NCI-H1694 treated with DMSO at 0.1 percent for 48 hours (cell line): Measurements from ENCODE around the gene HTR2C.
"Not testable (repeated sequence)": the region's sequence is repeated elsewhere in the genome, so short reads cannot be mapped to it uniquely, and the experiment has no call there.

ENCODE experiments used
- DNase-seq: peaks from one replicate; lab custom pipeline; 2025; lab: John Stamatoyannopoulos, UW

Gene HTR2C

DNA sequence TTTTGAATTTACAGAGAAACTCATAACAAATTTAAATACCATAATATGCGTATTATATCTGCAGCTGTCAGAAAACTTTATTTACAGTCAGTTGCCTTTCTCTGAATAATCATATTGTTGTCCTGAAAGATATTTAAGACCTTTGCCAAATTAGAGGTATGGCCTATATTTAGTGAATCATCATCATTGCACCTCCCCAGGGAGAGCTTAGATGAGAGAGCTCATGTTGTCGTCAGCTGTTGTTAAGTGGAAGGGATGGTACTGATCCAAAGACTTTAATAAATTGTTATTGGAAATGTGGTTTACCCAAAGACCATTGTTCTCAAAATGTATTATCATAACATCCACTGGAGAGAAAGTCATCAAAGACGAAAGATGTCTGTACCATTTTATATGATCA is 128.6 kb downstream of the HTR2C start:
- DNase-seq = no peak

DNA sequence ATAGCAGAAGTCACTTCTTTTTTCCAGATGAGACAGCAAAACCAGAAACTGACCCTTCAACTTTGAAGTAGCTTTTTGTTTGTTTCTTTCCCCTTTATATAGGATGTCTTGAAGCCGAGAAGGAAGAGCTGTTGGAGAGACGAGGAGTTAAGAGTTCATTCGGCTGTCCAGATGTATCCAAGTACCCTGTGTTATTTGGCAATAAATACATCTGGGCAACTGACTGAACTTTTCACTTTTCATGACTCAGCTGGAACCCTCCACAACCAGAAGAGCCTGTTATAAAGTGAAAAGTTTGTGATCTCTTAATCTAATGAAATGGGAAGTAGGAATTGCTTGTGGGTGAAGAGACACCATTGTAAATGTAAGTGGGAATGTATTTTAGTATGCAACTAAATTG is 131.2 kb downstream of the HTR2C start:
- DNase-seq = no peak

- no peak for DNase-seq
Observed at GRCh38 chrX:114717921-114718320, 134.0 kb downstream of the HTR2C start.

GRCh38 chrX:114766541-114766940 is 182.7 kb downstream of the HTR2C start:
- DNase-seq = no peak

DNA sequence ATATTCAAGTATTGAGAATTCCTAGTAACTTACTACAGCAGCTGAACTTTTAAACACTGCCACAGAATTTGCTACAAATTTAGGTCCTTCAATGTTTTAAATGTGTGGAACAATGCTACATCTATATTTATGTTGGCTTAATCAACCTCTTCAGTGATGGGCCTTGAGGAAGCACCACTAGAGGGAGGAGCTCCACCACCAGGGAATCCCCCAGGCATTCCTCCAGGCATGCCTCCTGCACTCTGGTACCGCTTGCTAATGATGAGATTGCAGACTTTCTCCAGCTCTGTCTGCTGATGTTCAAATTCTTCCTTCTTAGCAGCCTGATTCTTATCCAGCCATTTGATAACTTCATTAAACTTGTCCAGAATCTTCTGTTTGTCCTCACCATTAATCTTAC is 190.8 kb downstream of the HTR2C start:
- DNase-seq = no peak

- no peak for DNase-seq
Observed at GRCh38 chrX:114782925-114783324, 199.0 kb downstream of the HTR2C start.

DNA sequence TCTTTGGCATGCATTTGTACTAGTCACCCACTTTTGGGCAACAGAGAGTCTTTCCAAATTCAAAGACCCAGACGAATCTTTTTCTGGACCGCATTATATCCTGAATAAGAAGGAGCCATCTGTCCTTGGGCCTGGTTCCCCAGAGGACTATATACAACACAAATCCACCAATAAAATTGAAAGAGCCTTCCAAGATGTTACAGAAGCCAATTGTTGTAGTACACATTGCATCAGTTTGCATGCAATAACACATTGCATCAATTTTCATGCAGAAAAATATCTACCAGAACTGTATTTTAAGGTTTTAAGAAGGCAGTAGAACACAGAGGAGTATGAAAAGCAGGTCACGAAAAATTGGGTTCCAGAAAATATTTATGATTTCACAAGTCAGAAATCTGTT is 203.2 kb downstream of the HTR2C start:
- no peak for DNase-seq

DNA sequence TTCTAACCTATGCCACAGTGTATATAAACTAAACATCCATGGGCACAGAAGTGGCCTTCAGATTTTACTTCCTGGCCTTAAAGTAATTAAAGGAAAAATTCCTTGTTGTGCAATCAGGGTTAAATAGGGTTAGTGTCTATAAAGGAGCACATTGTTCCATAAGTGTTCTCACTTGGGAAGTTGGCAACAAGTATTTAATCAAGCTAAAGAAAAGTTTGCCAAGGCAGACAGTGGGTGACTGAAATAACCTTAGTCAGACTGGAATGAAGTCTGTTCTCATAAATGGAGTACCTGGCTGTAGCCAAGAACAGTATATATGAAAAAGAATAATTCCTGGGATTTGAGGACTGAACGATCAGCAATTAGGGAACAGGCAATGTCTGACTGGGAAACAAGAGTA is 213.6 kb downstream of the HTR2C start:
- DNase-seq = no peak

GRCh38 chrX:114798907-114799306 is 215.0 kb downstream of the HTR2C start:
- DNase-seq = no peak

GRCh38 chrX:114800719-114801118 is 216.8 kb downstream of the HTR2C start:
- no peak for DNase-seq

DNA sequence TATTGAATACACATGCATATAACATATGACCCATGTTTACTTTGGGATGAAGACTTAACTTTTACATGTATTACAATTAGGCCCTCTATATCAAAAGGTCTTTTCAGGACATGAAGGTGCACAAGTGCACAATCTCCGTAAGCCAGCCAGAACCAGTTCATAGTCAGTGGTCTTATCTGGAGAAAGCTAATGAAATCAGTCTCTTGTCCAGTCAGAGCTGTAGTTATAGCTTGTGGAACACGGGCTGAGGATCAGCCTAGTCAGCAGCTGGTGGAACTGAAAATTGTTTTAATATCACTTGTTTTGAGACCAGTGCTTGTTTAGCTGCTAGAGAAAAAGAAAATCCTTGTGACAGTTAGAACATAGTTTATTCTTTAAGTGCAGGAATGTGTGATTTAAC is 235.6 kb downstream of the HTR2C start:
- no peak for DNase-seq

- DNase-seq = no peak
Observed at GRCh38 chrX:114841051-114841450, 257.2 kb downstream of the HTR2C start.

- no peak for DNase-seq
Observed at GRCh38 chrX:114842181-114842580, 258.3 kb downstream of the HTR2C start.

- no peak for DNase-seq
Observed at GRCh38 chrX:114889481-114889880, 305.6 kb downstream of the HTR2C start.

- no peak for DNase-seq
Observed at GRCh38 chrX:114903618-114904017, 319.7 kb downstream of the HTR2C start.

DNA sequence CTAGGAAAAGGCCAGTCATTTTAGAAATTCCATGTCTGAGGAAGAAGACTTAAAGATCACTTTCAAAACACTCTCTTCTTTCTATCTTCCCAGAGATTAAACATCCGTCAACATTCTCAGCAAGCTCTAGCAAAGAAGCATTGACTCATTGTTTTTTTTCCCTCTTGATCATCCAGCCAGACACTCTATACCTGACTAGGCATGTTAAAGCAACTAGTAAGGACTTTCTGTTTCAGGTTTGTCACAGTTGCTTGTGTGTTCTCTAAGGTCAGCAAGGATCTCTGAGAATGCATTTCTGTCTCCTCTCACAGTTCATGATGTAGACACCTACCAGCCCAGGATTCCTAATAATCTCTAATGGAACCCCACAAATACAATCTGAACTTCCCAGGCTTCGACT is 321.4 kb downstream of the HTR2C start:
- DNase-seq = no peak

DNA sequence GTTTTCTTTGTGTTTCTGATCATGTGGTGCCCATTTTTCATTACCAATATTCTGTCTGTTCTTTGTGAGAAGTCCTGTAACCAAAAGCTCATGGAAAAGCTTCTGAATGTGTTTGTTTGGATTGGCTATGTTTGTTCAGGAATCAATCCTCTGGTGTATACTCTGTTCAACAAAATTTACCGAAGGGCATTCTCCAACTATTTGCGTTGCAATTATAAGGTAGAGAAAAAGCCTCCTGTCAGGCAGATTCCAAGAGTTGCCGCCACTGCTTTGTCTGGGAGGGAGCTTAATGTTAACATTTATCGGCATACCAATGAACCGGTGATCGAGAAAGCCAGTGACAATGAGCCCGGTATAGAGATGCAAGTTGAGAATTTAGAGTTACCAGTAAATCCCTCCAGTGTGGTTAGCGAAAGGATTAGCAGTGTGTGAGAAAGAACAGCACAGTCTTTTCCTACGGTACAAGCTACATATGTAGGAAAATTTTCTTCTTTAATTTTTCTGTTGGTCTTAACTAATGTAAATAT is 323.2 kb downstream of the HTR2C start:
- DNase-seq = no peak

DNA sequence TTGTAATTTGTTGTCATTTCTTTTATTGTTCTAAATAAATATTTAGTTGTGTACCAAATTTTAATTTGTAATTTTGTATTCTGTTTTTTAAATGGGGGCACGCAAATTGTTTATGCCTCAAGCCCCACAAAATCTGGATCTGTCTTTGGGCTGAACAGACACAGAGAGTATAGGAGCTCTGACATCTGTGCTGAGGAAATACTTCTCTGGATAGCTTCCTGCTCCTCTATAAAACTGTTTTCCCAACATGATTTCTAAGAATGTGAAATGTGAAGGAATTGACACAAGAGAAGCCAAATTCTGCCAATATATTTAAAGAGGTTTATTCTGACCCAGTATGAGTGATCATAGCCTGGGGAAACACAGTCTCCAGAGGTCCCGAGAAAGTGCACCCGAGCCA is 340.5 kb downstream of the HTR2C start:
- DNase-seq = no peak

- no peak for DNase-seq
Observed at GRCh38 chrX:114924856-114925255, 341.0 kb downstream of the HTR2C start.

- DNase-seq = no peak
Observed at GRCh38 chrX:114930227-114930626, 346.3 kb downstream of the HTR2C start.

DNA sequence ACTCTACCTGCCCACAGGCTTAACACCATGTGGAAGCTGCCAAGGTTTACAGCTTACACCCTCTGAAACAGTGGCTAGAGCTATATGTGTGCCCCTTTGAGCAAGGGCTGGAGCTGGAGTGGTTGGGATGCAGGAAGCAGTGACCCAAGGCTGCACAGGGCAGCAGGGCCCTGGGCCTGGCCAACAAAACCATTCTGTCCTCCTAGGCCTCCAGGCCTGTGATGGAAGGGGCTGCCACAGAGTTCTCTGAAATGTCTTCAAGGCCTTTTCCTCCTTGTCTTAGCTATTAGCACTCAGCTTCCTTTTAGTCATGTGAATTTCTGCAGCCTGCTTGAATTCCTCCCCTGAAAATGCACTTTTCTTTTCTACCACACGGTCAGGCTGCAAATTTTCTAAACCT is 348.7 kb downstream of the HTR2C start:
- DNase-seq = no peak

- not testable (repeated sequence) for DNase-seq
Observed at GRCh38 chrX:114933291-114933690, 349.4 kb downstream of the HTR2C start.

GRCh38 chrX:114937090-114937489 is 353.2 kb downstream of the HTR2C start:
- DNase-seq = not testable (repeated sequence)

DNA sequence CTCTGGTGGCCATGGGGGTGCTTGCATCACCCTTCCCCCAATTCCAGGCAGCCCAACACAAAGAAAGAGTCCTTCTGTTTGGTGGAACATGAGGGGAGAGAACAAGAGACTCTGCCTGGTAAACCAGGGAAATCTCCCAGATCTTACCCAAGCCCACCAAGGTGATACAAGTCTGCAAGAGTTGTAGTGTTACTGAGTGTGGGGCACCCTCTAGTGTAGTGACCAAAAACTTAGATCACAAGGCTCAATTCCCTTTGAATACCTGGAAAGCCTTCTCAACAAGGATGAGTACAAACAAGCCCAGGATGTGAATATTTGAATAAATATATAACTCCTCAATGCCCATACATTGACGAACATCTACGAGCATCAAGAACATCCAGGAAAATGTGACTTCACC is 368.8 kb downstream of the HTR2C start:
- no peak for DNase-seq
